Measurements from ENCODE around the gene WASF3.

Gene WASF3

GRCh38 chr13:26678796-26679195 lies 121.3 kb downstream of the WASF3 start:
- H3K36me3 ChIP-seq (ENCODE audit: control insufficient read depth, insufficient read depth, low read length): peaks cover 32% of the 10 kb centered on the region
- H3K4me3 ChIP-seq (ENCODE audit: extremely low read depth, insufficient read depth, low read length, poor library complexity, severe bottlenecking): no peak overlapping the region
- peaks cover 18% of the 10 kb centered on the region for H3K4me1 ChIP-seq (ENCODE audit: control insufficient read depth, insufficient read depth, low read length, poor library complexity, severe bottlenecking)
- H3K27ac ChIP-seq (ENCODE audit: low read depth, low read length, severe bottlenecking): peak overlapping the region; percentile 20
- 74 to 78% methylated on average over 17 of the region's 17 CpGs for WGBS, 2 experiments (ENCODE audit: insufficient coverage in 2 of 2)
- no peaks in the 10 kb centered on the region for H3K9me3 ChIP-seq (ENCODE audit: control insufficient read depth, low read length)

- Histone ChIP-seq H3K9me3 (ENCODE audit: control insufficient read depth, low read length) (no peaks in the 10 kb centered on the region), H3K4me1 (ENCODE audit: control insufficient read depth, insufficient read depth, low read length, poor library complexity, severe bottlenecking) (peaks cover 18% of the 10 kb centered on the region), H3K27ac (ENCODE audit: low read depth, low read length, severe bottlenecking) (peak overlapping the region; percentile 72), H3K4me3 (ENCODE audit: extremely low read depth, insufficient read depth, low read length, poor library complexity, severe bottlenecking) (no peak overlapping the region), H3K36me3 (ENCODE audit: control insufficient read depth, insufficient read depth, low read length) (peaks cover 39% of the 10 kb centered on the region)
- 90 to 93% methylated on average over 2 of the region's 5 CpGs for WGBS, 2 experiments (ENCODE audit: insufficient coverage in 2 of 2)
Observed at GRCh38 chr13:26679411-26680122, 122.1 kb downstream of the WASF3 start.

GRCh38 chr13:26680123-26680450 lies 122.6 kb downstream of the WASF3 start:
- WGBS, 2 experiments (ENCODE audit: insufficient coverage in 2 of 2): 57 to 58% methylated on average over 7 to 8 of the region's 9 CpGs
- peaks cover 18% of the 10 kb centered on the region for H3K4me1 ChIP-seq (ENCODE audit: control insufficient read depth, insufficient read depth, low read length, poor library complexity, severe bottlenecking)
- H3K9me3 ChIP-seq (ENCODE audit: control insufficient read depth, low read length): no peaks in the 10 kb centered on the region
- peak overlapping the region; percentile 72 for H3K27ac ChIP-seq (ENCODE audit: low read depth, low read length, severe bottlenecking)
- no peak overlapping the region for H3K4me3 ChIP-seq (ENCODE audit: extremely low read depth, insufficient read depth, low read length, poor library complexity, severe bottlenecking)
- peaks cover 44% of the 10 kb centered on the region for H3K36me3 ChIP-seq (ENCODE audit: control insufficient read depth, insufficient read depth, low read length)

GRCh38 chr13:26680572-26680971 lies 123.1 kb downstream of the WASF3 start:
- peaks cover 48% of the 10 kb centered on the region for H3K36me3 ChIP-seq (ENCODE audit: control insufficient read depth, insufficient read depth, low read length)
- H3K4me3 ChIP-seq (ENCODE audit: extremely low read depth, insufficient read depth, low read length, poor library complexity, severe bottlenecking): no peak overlapping the region
- WGBS, 2 experiments (ENCODE audit: insufficient coverage in 2 of 2): 90 to 100% methylated on average over 2 of the region's 5 CpGs
- H3K27ac ChIP-seq (ENCODE audit: low read depth, low read length, severe bottlenecking): peak overlapping the region; percentile 72
- no peaks in the 10 kb centered on the region for H3K9me3 ChIP-seq (ENCODE audit: control insufficient read depth, low read length)
- peaks cover 18% of the 10 kb centered on the region for H3K4me1 ChIP-seq (ENCODE audit: control insufficient read depth, insufficient read depth, low read length, poor library complexity, severe bottlenecking)

GRCh38 chr13:26681036-26681435 lies 123.6 kb downstream of the WASF3 start:
- 94% methylated on average over 5 to 11 of the region's 15 CpGs for WGBS, 2 experiments (ENCODE audit: insufficient coverage in 2 of 2)
- Histone ChIP-seq H3K9me3 (ENCODE audit: control insufficient read depth, low read length) (no peaks in the 10 kb centered on the region), H3K4me1 (ENCODE audit: control insufficient read depth, insufficient read depth, low read length, poor library complexity, severe bottlenecking) (peaks cover 18% of the 10 kb centered on the region), H3K36me3 (ENCODE audit: control insufficient read depth, insufficient read depth, low read length) (peaks cover 51% of the 10 kb centered on the region), H3K27ac (ENCODE audit: low read depth, low read length, severe bottlenecking) (no peak overlapping the region), H3K4me3 (ENCODE audit: extremely low read depth, insufficient read depth, low read length, poor library complexity, severe bottlenecking) (no peak overlapping the region)

GRCh38 chr13:26682606-26683005 lies 125.1 kb downstream of the WASF3 start:
- no peak overlapping the region for H3K4me3 ChIP-seq (ENCODE audit: extremely low read depth, insufficient read depth, low read length, poor library complexity, severe bottlenecking)
- peaks cover 18% of the 10 kb centered on the region for H3K4me1 ChIP-seq (ENCODE audit: control insufficient read depth, insufficient read depth, low read length, poor library complexity, severe bottlenecking)
- peaks cover 54% of the 10 kb centered on the region for H3K36me3 ChIP-seq (ENCODE audit: control insufficient read depth, insufficient read depth, low read length)
- WGBS, 2 experiments (ENCODE audit: insufficient coverage in 2 of 2): 98% methylated on average over 15 to 17 of the region's 19 CpGs
- no peak overlapping the region for H3K27ac ChIP-seq (ENCODE audit: low read depth, low read length, severe bottlenecking)
- no peaks in the 10 kb centered on the region for H3K9me3 ChIP-seq (ENCODE audit: control insufficient read depth, low read length)

- 95 to 97% methylated on average over 19 to 21 of the region's 22 CpGs for WGBS, 2 experiments (ENCODE audit: insufficient coverage in 2 of 2)
- Histone ChIP-seq H3K4me3 (ENCODE audit: extremely low read depth, insufficient read depth, low read length, poor library complexity, severe bottlenecking) (no peak overlapping the region), H3K4me1 (ENCODE audit: control insufficient read depth, insufficient read depth, low read length, poor library complexity, severe bottlenecking) (peaks cover 3% of the 10 kb centered on the region), H3K9me3 (ENCODE audit: control insufficient read depth, low read length) (no peaks in the 10 kb centered on the region), H3K36me3 (ENCODE audit: control insufficient read depth, insufficient read depth, low read length) (peaks cover 73% of the 10 kb centered on the region), H3K27ac (ENCODE audit: low read depth, low read length, severe bottlenecking) (no peak overlapping the region)
Observed at GRCh38 chr13:26685606-26686005, 128.1 kb downstream of the WASF3 start.

GRCh38 chr13:26686285-26686684 lies 128.8 kb downstream of the WASF3 start:
- Histone ChIP-seq H3K27ac (ENCODE audit: low read depth, low read length, severe bottlenecking) (no peak overlapping the region), H3K36me3 (ENCODE audit: control insufficient read depth, insufficient read depth, low read length) (peaks cover 67% of the 10 kb centered on the region), H3K4me3 (ENCODE audit: extremely low read depth, insufficient read depth, low read length, poor library complexity, severe bottlenecking) (no peak overlapping the region), H3K4me1 (ENCODE audit: control insufficient read depth, insufficient read depth, low read length, poor library complexity, severe bottlenecking) (no peaks in the 10 kb centered on the region), H3K9me3 (ENCODE audit: control insufficient read depth, low read length) (no peaks in the 10 kb centered on the region)
- 94 to 96% methylated on average over 2 of the region's 2 CpGs for WGBS, 2 experiments (ENCODE audit: insufficient coverage in 2 of 2)

- Histone ChIP-seq H3K9me3 (ENCODE audit: control insufficient read depth, low read length) (no peaks in the 10 kb centered on the region), H3K27ac (ENCODE audit: low read depth, low read length, severe bottlenecking) (no peak overlapping the region), H3K4me3 (ENCODE audit: extremely low read depth, insufficient read depth, low read length, poor library complexity, severe bottlenecking) (no peak overlapping the region), H3K4me1 (ENCODE audit: control insufficient read depth, insufficient read depth, low read length, poor library complexity, severe bottlenecking) (no peaks in the 10 kb centered on the region), H3K36me3 (ENCODE audit: control insufficient read depth, insufficient read depth, low read length) (peaks cover 50% of the 10 kb centered on the region)
- WGBS, 2 experiments (ENCODE audit: insufficient coverage in 2 of 2): 100% methylated on average over 1 of the region's 8 CpGs
Observed at GRCh38 chr13:26688286-26688685, 130.8 kb downstream of the WASF3 start.

- Histone ChIP-seq H3K4me3 (ENCODE audit: extremely low read depth, insufficient read depth, low read length, poor library complexity, severe bottlenecking) (no peak overlapping the region), H3K27ac (ENCODE audit: low read depth, low read length, severe bottlenecking) (no peak overlapping the region), H3K36me3 (ENCODE audit: control insufficient read depth, insufficient read depth, low read length) (peaks cover 43% of the 10 kb centered on the region), H3K4me1 (ENCODE audit: control insufficient read depth, insufficient read depth, low read length, poor library complexity, severe bottlenecking) (no peaks in the 10 kb centered on the region), H3K9me3 (ENCODE audit: control insufficient read depth, low read length) (no peaks in the 10 kb centered on the region)
- WGBS, 2 experiments (ENCODE audit: insufficient coverage in 2 of 2): 82% methylated on average over 2 of the region's 4 CpGs; no CpG with 5 or more reads in 1 of the 2 experiments
Observed at GRCh38 chr13:26688980-26689379, 131.5 kb downstream of the WASF3 start.

- Histone ChIP-seq H3K4me1 (ENCODE audit: control insufficient read depth, insufficient read depth, low read length, poor library complexity, severe bottlenecking) (no peaks in the 10 kb centered on the region), H3K36me3 (ENCODE audit: control insufficient read depth, insufficient read depth, low read length) (peaks cover 16% of the 10 kb centered on the region), H3K9me3 (ENCODE audit: control insufficient read depth, low read length) (no peaks in the 10 kb centered on the region), H3K4me3 (ENCODE audit: extremely low read depth, insufficient read depth, low read length, poor library complexity, severe bottlenecking) (no peak overlapping the region), H3K27ac (ENCODE audit: low read depth, low read length, severe bottlenecking) (no peak overlapping the region)
- WGBS, 2 experiments (ENCODE audit: insufficient coverage in 2 of 2): 84 to 87% methylated on average over 8 to 10 of the region's 10 CpGs
Observed at GRCh38 chr13:26693749-26694463, 136.4 kb downstream of the WASF3 start.
